GM12892 (cell line): ENCODE data around the gene THADA.

Experiments
- POLR2A ChIP-seq: IDR thresholded peaks from 2 replicates; pipeline ENCODE4 v1.6.1; 2011; ENCODE audit warnings: low read depth, low read length, control low read depth
- POLR2AphosphoS5 ChIP-seq: IDR thresholded peaks from 2 replicates; pipeline ENCODE4 v1.6.1; 2011; ENCODE audit warnings: low read depth, low read length, control low read depth
- TAF1 ChIP-seq: IDR thresholded peaks from 2 replicates; pipeline ENCODE4 v1.6.1; 2011; ENCODE audit warnings: low read depth, mild to moderate bottlenecking, control low read depth, low read length, borderline replicate concordance

GRCh38 chr2:43636621-43637020 is 40.8 kb upstream of the THADA start:
- TF ChIP-seq POLR2A (no peak), POLR2AphosphoS5 (no peak), TAF1 (no peak)
